ENCODE results near the gene ATAD1.
"Not testable (repeated sequence)": the region's sequence is repeated elsewhere in the genome, so short reads cannot be mapped to it uniquely, and the experiment has no call there.

The ATAD1 gene

DNA sequence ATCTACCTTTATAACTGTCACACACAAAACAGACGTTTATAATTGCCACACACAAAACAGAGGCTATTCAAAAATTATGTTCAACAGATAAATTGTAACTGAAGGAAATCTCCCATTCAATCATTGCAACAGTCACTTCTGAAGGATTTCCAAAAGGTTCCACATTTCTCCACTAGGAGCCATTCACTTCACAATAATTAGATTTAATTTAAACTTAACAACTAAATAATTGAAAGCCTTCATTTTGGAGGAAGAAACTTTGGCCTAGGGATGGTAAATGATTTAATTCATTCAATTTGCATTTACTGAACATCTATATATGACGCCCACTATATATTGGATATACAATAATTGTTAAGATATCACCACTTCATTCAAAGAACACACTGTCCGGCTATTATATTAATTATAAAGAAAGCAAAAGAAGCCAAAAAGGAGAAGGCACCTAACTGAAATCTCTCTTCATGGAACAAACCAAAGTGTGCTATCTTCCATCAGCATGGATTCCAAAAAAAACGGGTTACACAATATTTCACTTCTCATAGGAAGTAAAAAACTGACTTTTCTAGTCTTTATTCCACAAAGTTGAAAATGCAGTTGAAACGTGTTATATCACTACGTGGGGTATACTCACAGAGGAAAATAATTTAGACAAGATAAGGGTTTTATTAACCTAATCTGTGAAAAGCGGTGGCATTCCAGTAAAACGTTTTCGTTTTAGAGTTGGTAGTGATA lies 1.7 kb downstream of the ATAD1 start:
- in situ Hi-C loops (cut with MboI; ENCODE audit: low sequenced_read_pairs) = no loop called here

DNA sequence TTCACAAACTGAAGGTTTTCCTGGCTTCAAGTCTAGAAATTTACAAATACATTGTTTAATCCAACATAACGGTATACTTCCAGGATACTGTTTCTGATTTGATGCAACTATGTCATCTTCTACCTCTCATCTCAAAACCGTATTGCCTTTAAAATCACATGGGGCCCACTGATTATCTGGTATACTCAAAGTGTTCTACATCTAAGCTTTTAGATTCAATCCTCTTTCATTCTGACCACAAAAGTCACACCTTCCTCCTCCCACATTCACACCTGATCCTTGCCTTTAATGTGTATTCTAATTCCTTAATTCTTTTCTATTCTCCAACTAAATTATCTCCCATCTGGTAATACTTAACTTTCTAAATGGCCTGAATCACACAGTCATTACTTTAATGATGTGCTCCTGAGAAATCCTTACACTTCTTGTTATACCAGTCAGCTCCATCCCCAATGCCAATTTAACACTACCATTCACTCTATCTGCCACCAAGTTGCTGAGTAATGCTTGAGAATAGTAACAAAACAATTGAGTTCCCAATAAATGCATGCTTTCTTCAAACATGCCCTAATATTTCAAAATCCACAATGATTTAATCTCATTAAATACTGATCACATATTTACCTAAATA lies 13.0 kb downstream of the ATAD1 start:
- in situ Hi-C loops (cut with MboI; ENCODE audit: low sequenced_read_pairs) = no loop called here

- in situ Hi-C loops (cut with MboI; ENCODE audit: low sequenced_read_pairs) = no loop called here
Observed at GRCh38 chr10:87803831-87804230, 14.2 kb downstream of the ATAD1 start.

DNA sequence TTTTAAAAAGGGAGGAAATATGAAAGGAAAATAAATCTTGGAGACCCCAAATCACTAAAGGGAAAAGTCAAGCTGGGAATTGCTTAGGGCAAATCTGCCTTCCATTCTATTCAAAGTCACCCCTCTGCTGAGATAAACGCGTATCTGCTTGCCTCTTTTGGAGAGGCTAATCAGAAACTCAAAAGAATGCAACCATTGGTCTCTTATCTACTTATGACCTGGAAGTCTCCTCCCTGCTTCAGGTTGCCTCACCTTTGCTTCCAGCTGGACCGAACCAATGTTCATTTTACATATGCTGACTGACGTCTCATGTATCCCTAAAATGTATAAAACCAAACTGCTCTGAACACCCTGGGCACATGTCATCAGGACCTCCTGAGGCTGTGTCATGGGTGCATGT lies 14.7 kb downstream of the ATAD1 start:
- in situ Hi-C loops (cut with MboI; ENCODE audit: low sequenced_read_pairs) = no loop called here

GRCh38 chr10:87801813-87802435 lies 16.1 kb downstream of the ATAD1 start:
- in situ Hi-C loops (cut with MboI; ENCODE audit: low sequenced_read_pairs) = not testable (repeated sequence)

DNA sequence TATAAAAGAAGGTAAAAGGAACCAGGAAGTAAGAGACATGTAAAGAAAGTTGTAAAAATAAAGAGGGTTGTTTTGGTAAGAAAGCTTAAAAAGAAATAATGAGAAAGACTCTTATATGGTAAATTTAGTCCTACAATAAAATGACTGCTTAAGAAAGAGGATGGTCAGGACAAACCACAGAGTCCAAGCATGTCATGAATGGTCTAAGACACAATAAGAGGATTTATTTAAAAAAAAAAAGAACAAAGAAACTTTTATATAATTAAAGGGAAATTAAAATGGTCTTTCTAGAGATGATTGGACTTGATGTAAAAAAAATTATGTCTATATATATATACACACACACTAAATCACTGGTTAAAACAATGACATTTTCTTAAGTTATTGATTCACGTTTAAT lies 18.2 kb downstream of the ATAD1 start:
- in situ Hi-C loops (cut with MboI; ENCODE audit: low sequenced_read_pairs) = no loop called here

DNA sequence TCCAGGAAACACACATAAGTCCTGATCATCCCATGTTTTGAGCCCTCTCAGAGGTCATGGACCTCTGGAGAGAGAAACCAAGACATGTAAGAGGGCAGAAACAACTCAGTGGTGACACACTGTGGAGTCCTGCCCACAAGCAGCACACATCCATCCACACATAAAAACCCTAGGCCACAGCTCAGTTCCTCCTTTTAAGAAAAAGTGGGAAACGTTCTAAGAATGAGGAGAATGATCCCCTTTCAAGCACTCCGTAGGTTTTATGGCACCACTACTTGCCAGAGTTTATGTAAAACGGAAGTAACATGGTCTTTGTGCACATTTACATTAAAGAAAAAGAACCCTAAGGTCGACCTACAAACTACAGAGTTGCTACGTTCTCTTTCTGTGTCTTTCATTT lies 19.9 kb downstream of the ATAD1 start:
- in situ Hi-C loops (cut with MboI; ENCODE audit: low sequenced_read_pairs) = no loop called here

GRCh38 chr10:87794285-87794684 lies 23.7 kb downstream of the ATAD1 start:
- in situ Hi-C loops (cut with MboI; ENCODE audit: low sequenced_read_pairs) = no loop called here

DNA sequence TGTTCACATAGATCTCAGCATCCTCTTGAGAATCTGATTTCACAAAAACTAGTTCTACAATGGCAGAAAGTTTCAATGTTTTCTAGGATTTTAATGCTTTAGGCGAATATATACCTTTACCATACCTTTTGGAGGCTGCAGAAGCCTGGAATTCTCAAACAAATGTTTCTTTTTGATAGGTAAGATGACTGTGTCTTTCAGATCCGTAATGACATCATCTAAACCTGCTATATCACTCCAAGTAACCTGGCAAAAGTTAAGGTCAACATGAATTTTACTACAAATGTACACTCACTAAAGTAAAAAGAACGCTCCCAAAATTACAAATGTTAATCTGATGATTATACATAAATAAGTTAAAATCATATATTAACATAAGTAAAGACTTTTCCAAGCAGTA lies 27.8 kb downstream of the ATAD1 start:
- in situ Hi-C loops (cut with MboI; ENCODE audit: low sequenced_read_pairs) = no loop called here

DNA sequence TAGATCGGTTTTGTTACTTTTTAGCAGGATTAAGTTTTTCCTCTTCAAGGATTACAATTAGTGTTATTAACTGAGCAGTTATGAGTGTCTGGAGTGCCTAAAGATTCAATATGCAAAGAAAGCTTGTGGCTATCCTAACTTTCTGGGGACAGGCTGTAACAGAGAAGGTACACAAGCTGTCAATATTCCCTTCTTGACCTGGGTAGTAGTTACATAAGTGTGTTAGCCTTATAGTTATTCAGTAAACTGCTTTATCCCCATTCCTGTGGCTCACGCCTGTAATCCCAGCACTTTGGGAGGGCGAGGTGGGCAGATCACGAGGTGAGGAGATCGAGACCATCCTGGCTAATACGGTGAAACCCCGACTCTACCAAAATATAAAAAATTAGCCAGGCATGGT lies 31.6 kb downstream of the ATAD1 start:
- in situ Hi-C loops (cut with MboI; ENCODE audit: low sequenced_read_pairs) = no loop called here

DNA sequence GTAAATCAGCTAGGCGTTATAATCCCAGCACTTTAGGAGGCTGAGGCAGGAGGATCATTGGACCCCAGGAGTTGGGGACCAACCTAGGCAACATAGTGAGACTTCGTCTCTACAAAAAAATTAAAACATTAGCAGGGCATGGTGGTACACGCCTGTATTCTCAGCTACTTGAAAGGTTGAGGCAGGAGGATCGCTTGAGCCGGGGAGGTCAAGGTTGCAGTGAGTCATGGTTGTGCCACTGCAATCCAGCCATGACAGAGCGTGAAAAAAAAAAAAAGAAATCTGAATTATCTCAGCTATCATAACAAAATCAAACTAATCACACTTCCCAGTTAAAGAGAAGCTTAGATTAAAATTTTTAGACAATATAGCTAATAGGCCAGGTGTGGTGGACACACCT lies 35.3 kb downstream of the ATAD1 start:
- in situ Hi-C loops (cut with MboI; ENCODE audit: low sequenced_read_pairs) = no loop called here

DNA sequence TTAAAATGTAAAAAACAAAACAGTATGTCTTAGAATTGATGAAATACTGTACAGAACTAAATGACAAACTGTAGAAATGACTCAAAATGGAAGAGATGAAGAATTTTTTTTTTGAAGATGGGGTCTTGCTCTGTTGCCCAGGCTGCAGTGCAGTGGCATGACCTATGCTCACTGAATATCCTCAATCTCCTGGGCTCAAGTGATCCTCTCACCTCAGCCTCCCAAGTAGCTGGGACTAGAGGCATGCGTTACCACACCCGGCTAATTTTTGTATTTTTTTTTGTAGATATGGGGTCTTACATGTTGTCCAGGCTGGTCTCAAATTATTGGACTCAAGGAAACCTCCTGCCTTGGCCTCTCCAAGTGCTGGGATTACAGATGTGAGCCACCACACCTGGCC lies 36.5 kb downstream of the ATAD1 start:
- in situ Hi-C loops (cut with MboI; ENCODE audit: low sequenced_read_pairs) = no loop called here

GRCh38 chr10:87776328-87776727 lies 41.7 kb downstream of the ATAD1 start:
- in situ Hi-C loops (cut with MboI; ENCODE audit: low sequenced_read_pairs) = no loop called here

DNA sequence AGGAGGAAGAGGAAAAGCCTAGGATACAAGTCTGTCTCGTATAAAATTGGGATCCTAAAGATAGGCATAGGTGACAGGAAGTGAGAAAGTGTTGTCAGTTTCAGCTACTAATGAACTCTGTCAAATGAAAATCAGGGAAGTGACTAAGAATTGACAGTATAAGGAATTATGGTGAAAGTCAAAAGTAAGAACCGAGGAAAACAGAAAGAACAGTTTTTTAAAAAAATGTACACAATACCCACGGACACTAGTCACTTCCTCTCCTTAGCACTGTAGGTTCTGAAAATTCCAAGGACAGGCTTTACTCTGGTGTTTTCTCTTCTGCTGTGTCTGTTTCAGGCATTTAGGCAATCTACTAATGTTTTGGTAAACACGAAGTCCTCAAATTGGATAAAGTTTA lies 42.3 kb downstream of the ATAD1 start:
- in situ Hi-C loops (cut with MboI; ENCODE audit: low sequenced_read_pairs) = no loop called here

DNA sequence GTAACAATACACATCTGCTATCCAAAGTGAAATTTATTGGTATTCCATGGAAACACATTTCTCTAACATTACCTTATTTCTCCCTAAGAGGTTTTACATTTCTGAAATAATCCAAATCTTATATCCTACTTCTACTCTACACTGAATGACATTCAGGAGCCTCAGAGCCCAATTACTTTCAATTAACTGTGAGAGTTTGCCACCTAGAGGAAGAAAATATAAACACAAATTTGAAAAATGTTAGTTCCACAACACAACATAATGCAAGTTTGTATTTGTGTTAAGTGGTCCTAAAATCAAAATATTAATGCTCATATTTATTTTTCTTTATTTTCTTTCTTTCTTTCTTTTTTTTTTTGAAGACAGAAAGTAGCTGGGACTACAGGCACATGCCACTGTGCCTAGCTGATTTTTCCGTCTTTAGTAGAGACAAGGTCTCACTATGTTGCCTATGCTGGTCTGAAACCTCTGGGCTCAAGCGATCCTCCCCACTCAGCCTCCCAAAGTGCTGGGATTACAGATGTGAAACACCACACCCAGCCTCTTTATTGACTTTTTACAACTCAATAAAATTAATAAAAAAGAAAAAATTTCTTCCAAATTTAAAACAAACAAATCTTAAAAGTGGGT lies 46.0 kb downstream of the ATAD1 start:
- in situ Hi-C loops (cut with MboI; ENCODE audit: low sequenced_read_pairs) = loop anchor here (25.0 kb wide), 1 partner anchor 235 kb away; no protein-coding TSS in a partner anchor

DNA sequence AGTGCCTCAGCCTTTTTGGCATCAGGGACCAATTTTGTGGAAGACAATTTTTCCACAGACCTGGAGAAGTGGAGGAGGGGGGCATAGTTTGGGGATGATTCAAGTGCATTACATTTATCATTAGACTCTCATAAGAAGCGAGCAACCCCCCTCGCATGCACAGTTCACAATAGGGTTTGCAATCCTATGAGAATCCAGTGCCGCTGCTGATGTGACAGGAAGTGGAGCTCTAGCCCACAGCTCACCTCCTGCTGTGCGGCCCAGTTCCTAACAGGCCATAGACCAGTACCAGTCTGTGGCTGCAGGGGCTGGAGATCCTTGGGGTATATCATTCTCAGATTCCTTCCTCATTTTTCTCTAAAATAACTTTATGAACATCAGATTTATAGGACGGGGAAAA lies 50.8 kb downstream of the ATAD1 start:
- in situ Hi-C loops (cut with MboI; ENCODE audit: low sequenced_read_pairs) = loop anchor here (25.0 kb wide), 1 partner anchor 230 kb away; no protein-coding TSS in a partner anchor

DNA sequence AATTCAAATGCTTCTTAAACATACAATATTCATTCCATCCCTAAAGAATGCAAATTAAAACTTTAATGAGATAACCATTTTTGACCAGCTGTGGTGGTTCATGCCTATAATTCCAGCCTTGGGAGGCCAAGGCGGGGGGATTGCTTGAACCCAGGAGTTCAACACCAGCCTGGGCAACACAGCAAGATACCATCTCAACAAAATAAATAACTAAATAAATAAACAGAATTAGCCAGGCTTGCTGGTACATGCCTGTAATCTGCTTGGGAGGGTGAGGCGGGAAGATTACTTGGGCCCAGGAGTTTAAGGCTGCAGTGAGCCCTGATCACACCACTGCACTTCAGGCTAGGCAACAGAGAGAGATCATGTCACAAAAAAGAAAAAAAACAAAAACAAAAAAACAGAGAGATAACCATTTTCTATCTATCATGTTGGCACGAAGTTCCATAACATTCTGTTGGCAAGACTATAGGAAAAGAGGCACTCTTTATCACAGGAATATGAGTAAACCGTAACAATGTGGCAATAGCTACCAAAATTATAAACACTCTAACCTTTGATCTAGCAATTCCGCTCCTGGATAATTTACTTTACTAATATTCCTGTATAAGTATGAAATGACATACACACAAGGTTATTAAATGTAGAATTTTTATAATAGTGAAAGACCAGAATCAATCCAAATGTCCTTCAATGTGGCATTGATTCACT lies 52.2 kb downstream of the ATAD1 start:
- in situ Hi-C loops (cut with MboI; ENCODE audit: low sequenced_read_pairs) = loop anchor here (25.0 kb wide), 1 partner anchor 229 kb away; no protein-coding TSS in a partner anchor

GRCh38 chr10:87764072-87764934 lies 53.7 kb downstream of the ATAD1 start:
- in situ Hi-C loops (cut with MboI; ENCODE audit: low sequenced_read_pairs) = loop anchor here (25.0 kb wide), 1 partner anchor 227 kb away; no protein-coding TSS in a partner anchor

DNA sequence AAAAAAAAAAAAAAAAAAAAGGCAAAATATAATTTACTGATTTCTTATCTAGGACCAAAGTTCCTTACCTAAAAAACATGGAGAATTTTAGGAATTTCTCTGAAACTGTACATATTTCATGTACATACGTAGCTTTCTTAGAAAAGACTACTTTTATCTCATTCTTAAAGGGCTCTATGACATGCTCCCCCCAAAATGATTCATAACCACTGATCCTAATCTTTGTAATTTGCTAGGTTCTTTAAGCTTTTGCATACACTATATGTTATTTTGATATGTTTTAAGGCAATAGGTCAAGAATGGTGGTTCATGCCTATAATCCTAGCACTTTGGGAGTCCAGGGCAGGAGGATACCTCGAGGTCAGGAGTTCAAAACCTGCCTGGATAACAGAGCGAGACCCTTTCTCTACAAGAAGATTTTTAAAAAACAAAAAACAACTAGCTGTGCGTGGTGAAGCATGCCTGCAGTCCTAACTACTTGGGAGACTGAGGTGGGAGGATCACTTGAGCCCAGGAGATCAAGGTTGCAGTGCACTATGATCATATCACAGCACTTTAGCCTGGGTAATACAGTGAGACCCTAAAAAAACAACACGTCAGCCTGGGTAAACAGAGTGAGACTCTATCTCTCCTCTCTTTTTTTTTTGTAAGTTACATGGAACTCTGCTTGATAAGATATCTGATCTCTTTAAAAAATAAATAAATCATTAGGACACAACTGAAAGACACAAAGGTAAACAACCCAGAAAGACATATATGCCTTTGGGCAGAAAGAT lies 54.8 kb downstream of the ATAD1 start:
- in situ Hi-C loops (cut with MboI; ENCODE audit: low sequenced_read_pairs) = loop anchor here (25.0 kb wide), 1 partner anchor 226 kb away; no protein-coding TSS in a partner anchor

All from HL-60/S4 treated with phorbol 12-myristate 13-acetate at 8.2 ng/mL for 4 days and 3 days (cell line).